ENCODE data around the gene SIGLEC9. TPM values are rescaled to one million over a fixed set of nuclear protein-coding genes. Genes with fewer than 3 reads are reported as not detected.

The SIGLEC9 gene
- not detected in 2 replicates for total RNA-seq

GRCh38 chr19:51124729-51125128 is at the start of gene SIGLEC9:
Gene SIGLEC9 (plus strand): TSS chr19:51124906. CDS start chr19:51124975, 69 bp downstream.

GRCh38 chr19:51082611-51083010 is 42.1 kb upstream of the SIGLEC9 start, which contains the start of gene KLK14:
Gene KLK14 (minus strand): TSS chr19:51082887. CDS start chr19:51082614, 273 bp downstream.

GRCh38 chr19:51108066-51108804 is 16.5 kb upstream of the SIGLEC9 start, which contains the start of gene CTU1:
Gene CTU1 (minus strand): TSS chr19:51108409. CDS start chr19:51104569, 3,840 bp downstream.

GRCh38 chr19:51142119-51142518 is 17.4 kb downstream of the SIGLEC9 start, which contains the start of gene SIGLEC7:
Gene SIGLEC7 (plus strand): TSS chr19:51142301. CDS start chr19:51142370, 69 bp downstream.

Other genes starting within 250 kb of the SIGLEC9 start
- not detected in 2 replicates for gene KLK4, start 213.5 kb upstream of the SIGLEC9 start, total RNA-seq
- gene KLK5, start 171.9 kb upstream of the SIGLEC9 start, total RNA-seq, result not detected in 2 replicates
- gene KLK6, start 155.3 kb upstream of the SIGLEC9 start, total RNA-seq, result not detected in 2 replicates
- not detected in 2 replicates for gene KLK7, start 141.0 kb upstream of the SIGLEC9 start, total RNA-seq
- not detected in 2 replicates for gene KLK8, start 123.3 kb upstream of the SIGLEC9 start, total RNA-seq
- gene KLK10, start 105.2 kb upstream of the SIGLEC9 start, total RNA-seq, result not detected in 2 replicates
- not detected in 2 replicates for gene KLK11, start 98.3 kb upstream of the SIGLEC9 start, total RNA-seq
- gene KLK12, start 89.9 kb upstream of the SIGLEC9 start, total RNA-seq, result not detected in 2 replicates
- not detected in 2 replicates for gene KLK13, start 59.8 kb upstream of the SIGLEC9 start, total RNA-seq
- not detected in 2 replicates for gene KLK14, start 42.0 kb upstream of the SIGLEC9 start, total RNA-seq
- 8.3 and 12.5 TPM in 2 replicates for gene CTU1, start 16.5 kb upstream of the SIGLEC9 start, total RNA-seq
- not detected in 2 replicates for gene SIGLEC7, start 17.4 kb downstream of the SIGLEC9 start, total RNA-seq
- not detected in 2 replicates for gene CD33, start 100.2 kb downstream of the SIGLEC9 start, total RNA-seq
- not detected in 2 replicates for gene SIGLECL1, start 126.2 kb downstream of the SIGLEC9 start, total RNA-seq
- 0.32 and 0.90 TPM in 2 replicates for gene IGLON5, start 186.7 kb downstream of the SIGLEC9 start, total RNA-seq
- gene VSIG10L, start 217.2 kb downstream of the SIGLEC9 start, total RNA-seq, result 0.18 and 0.49 TPM in 2 replicates
- 153 and 165 TPM in 2 replicates for gene ETFB, start 241.5 kb downstream of the SIGLEC9 start, total RNA-seq
- not detected in 2 replicates for gene CLDND2, start 244.1 kb downstream of the SIGLEC9 start, total RNA-seq
- not detected in 2 replicates for gene NKG7, start 247.7 kb downstream of the SIGLEC9 start, total RNA-seq